ENCODE data around the gene RCOR2.
"Not testable (repeated sequence)": the region's sequence is repeated elsewhere in the genome, so short reads cannot be mapped to it uniquely, and the experiment has no call there.

RCOR2 gene

GRCh38 chr11:63916837-63917691 lies at the start of gene RCOR2:
TSS of gene RCOR2 (minus strand) at chr11:63917164. CDS start at chr11:63916456, 708 bp downstream.
- DNase-seq (ENCODE audit: low spot score): peak; percentile 89
- no peak for TF ChIP-seq CTCF (IDR thresholded peaks at IDR 0.05; ENCODE audit: borderline replicate concordance, control extremely low read depth, extremely low read depth, insufficient read depth, missing control alignments)
- in situ Hi-C loops (cut with MboI; ENCODE audit: low sequenced_read_pairs, unreplicated experiment): no loop called here

DNA sequence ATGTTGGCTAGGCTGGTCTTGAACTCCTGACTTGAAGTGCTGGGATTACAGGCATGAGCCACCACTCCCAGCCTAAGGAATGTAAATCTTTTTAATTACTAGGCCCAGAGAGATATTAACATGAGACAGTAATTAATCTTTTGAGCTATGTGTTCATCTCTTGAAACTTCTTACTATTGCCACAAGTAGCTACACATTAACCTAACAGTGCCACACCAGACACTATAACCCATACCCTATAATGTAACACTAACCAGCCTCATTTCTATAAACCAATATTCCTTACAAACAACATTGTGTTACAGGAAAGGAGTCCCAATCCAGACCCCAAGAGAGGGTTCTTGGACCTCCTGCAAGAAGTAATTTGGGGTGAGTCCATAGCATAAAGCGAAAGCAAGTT lies 49.5 kb upstream of the RCOR2 start:
- no peak for DNase-seq (ENCODE audit: low spot score)
- in situ Hi-C loops (cut with MboI; ENCODE audit: low sequenced_read_pairs, unreplicated experiment): no loop called here
- TF ChIP-seq CTCF (IDR thresholded peaks at IDR 0.05; ENCODE audit: borderline replicate concordance, control extremely low read depth, extremely low read depth, insufficient read depth, missing control alignments): no peak

- in situ Hi-C loops (cut with MboI; ENCODE audit: low sequenced_read_pairs, unreplicated experiment); DNase-seq (ENCODE audit: low spot score): not testable (repeated sequence)
Observed at GRCh38 chr11:63963895-63964294, 46.9 kb upstream of the RCOR2 start.

DNA sequence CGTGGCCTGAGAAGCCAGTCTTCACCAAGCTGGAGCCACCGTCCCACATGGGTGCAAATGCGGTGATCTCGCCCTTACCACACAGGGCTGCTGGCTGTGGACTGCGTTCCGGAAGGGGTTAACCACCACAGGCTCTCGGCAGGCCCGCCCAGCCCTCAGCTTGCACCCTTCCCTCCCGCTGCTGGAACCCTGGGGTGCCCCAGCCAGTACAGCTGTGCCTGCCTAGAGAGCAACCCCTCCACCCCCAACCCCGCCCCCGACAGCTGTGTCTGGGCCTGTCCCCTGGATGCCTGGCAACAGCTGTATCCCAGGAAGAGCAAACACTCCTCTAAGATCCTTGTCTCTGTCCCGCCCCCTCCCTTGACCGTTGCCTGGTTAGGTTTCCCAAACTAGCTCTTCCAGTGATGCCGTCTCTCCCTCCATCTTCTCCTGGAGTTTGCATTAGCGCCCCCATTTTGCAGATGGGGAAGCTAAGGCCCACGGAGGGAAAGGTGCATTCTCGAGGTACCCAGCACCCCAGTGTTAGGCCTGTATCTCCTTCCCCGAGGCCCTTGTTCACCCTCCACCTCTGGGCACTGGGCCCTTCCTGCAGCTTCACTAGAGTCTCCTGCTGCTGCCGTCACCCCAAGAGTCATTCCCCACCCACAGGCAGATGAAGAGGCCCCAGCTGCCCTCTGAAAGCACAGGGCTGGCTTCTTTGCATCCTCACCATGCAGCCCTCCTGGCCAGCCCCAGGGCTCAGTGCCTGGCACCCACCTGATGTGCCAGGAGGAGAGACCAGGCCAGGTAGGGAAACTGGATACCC lies 44.8 kb upstream of the RCOR2 start:
- peak; percentile 47 for DNase-seq (ENCODE audit: low spot score)
- in situ Hi-C loops (cut with MboI; ENCODE audit: low sequenced_read_pairs, unreplicated experiment): no loop called here

DNA sequence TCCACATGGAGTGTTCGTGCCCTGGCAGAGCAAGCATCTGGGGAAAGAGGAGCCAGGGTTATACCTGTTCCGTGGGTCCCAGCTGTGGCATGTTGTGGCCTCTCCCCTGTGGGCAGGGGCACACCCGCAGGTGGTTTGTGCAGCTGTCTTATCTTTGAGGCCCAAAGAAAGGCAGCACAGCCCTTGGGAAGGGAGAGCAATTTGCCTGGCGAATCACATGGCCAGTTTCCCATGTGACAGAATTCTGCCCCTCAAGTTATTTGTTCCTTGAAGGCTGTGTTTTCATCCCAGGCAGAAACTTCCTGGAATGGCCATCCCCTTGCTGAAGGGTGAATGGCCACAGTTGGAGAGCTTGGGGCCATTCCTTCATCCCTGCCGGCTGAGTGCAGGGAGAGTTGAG lies 41.0 kb upstream of the RCOR2 start:
- no peak for TF ChIP-seq CTCF (IDR thresholded peaks at IDR 0.05; ENCODE audit: borderline replicate concordance, control extremely low read depth, extremely low read depth, insufficient read depth, missing control alignments)
- DNase-seq (ENCODE audit: low spot score): no peak
- in situ Hi-C loops (cut with MboI; ENCODE audit: low sequenced_read_pairs, unreplicated experiment): no loop called here

More for the DNA sequence above, 44.8 kb upstream of the RCOR2 start:
- TF ChIP-seq CTCF (IDR thresholded peaks at IDR 0.05; ENCODE audit: borderline replicate concordance, control extremely low read depth, extremely low read depth, insufficient read depth, missing control alignments): no peak

DNA sequence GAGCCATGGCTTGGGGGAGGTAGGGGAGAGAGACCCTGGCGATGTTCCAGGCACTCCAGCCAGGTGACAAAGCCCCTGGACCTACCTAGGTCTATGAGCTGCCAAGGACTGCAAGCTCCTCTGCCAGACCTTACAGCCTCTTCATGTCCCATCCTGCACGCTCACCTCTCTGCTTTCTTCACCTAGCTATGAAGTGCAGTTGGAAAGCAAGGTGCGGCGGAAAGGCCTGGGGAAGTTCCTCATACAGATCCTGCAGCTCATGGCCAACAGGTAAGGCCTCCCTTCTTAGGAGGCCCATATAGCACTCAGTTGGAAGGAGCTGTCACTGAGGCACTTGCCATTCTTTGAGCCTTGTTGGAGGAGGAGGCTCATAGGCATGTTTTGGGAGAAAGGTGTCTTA lies 35.6 kb upstream of the RCOR2 start:
- in situ Hi-C loops (cut with MboI; ENCODE audit: low sequenced_read_pairs, unreplicated experiment): no loop called here

More for the DNA sequence above, 35.6 kb upstream of the RCOR2 start:
- DNase-seq (ENCODE audit: low spot score): no peak
- no peak for TF ChIP-seq CTCF (IDR thresholded peaks at IDR 0.05; ENCODE audit: borderline replicate concordance, control extremely low read depth, extremely low read depth, insufficient read depth, missing control alignments)
